ENCODE data around the gene TEX13A. TPM values are rescaled to one million over a fixed set of nuclear protein-coding genes. Genes with fewer than 3 reads are reported as not detected.

The TEX13A gene
- total and polyA plus RNA-seq, 2 of the 8 experiments (the other 6 are each of a cell fraction or from before 2014, with no cell fraction given), result not detected

DNA sequence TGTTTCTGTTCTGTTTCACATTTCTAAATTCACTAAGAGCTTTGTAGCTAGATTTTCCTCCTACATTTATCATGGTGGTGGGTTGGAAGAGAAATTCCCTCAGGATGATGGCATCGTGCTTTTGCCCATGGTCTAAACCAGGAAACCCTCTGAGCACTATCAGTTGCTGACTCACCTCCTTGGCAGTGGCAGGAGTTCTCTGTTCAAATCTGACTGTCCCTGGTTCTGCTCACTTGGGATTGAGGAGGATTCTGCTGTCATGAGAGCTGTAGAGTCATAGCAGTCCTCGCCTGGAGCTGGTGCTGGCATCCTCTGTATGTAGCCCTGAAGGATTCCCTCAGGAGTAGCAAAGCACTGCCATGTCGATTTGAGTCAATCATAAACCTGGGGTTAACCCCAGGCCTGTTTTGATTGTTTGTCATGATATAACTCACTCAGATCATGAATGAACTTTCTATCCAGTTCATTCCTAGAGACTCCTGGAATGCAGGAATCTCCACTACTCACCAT is 9.4 kb downstream of the TEX13A start:
- Histone ChIP-seq H4K8ac (ENCODE audit: extremely low read depth, insufficient read depth, low read length) (no peak overlapping the region), H4K91ac (replicated peaks; ENCODE audit: insufficient read length, low read length) (no peak overlapping the region), H3K79me2 (ENCODE audit: control insufficient read depth in 1 of 2, insufficient read depth in 2 of 2, low read length in 2 of 2) (no peaks in the 10 kb centered on the region), H2BK120ac (replicated peaks; ENCODE audit: low read depth, low read length) (no peak overlapping the region), H3K4ac (replicated peaks; ENCODE audit: insufficient read length, low read depth, low read length) (no peak overlapping the region), H3K36me3 (ENCODE audit: control insufficient read depth in 2 of 4, insufficient read depth in 4 of 4, low read length in 3 of 4) (no peaks in the 10 kb centered on the region), H3K18ac (ENCODE audit: extremely low read depth, low read length) (no peak overlapping the region), H4K20me1 (replicated peaks in 1 of 2; ENCODE audit: control insufficient read depth in 1 of 2, insufficient read depth in 2 of 2, low read length in 2 of 2) (no peaks in the 10 kb centered on the region), H3K9me3 (ENCODE audit: insufficient read depth in 2 of 2, low read depth in 1 of 2, low read length in 1 of 2) (no peaks in the 10 kb centered on the region), H3K23me2 (ENCODE audit: low read depth, low read length) (no peaks in the 10 kb centered on the region), H2AFZ (ENCODE audit: low read length) (no peak overlapping the region), H2BK5ac (ENCODE audit: low read depth, low read length) (no peak overlapping the region), H4K5ac (ENCODE audit: insufficient read length, low read depth, low read length) (no peak overlapping the region), H3K23ac (ENCODE audit: insufficient read length) (no peak overlapping the region), H2AK5ac (ENCODE audit: low read depth, low read length) (no peak overlapping the region), H3K27me3 (replicated peaks in 1 of 4; ENCODE audit: control insufficient read depth in 3 of 4, extremely low read depth in 1 of 4, insufficient read depth in 3 of 4, low read length in 3 of 4) (no peaks in the 10 kb centered on the region), H3K4me1 (replicated peaks in 1 of 4; ENCODE audit: control insufficient read depth in 3 of 4, insufficient read depth in 4 of 4, low read length in 3 of 4) (no peaks in the 10 kb centered on the region), H3K14ac (ENCODE audit: insufficient read length) (no peak overlapping the region), H3K27ac (ENCODE audit: low read depth, low read length) (no peak overlapping the region), H2BK12ac (ENCODE audit: low read depth, low read length) (no peak overlapping the region), H2BK20ac (ENCODE audit: low read length) (no peak overlapping the region), H3K4me3 (ENCODE audit: extremely low read depth in 1 of 4, insufficient read depth in 2 of 4, low read depth in 3 of 4, low read length in 4 of 4) (no peak overlapping the region), H2BK15ac (ENCODE audit: low read length) (no peak overlapping the region), H3K4me2 (ENCODE audit: insufficient read depth in 1 of 2, low read depth in 2 of 2, low read length in 2 of 2) (no peak overlapping the region), H3K9ac (replicated peaks in 1 of 4; ENCODE audit: extremely low read depth in 1 of 4, low read depth in 3 of 4, low read length in 3 of 4) (no peak overlapping the region), H3K56ac (replicated peaks; ENCODE audit: insufficient read length, low read depth, low read length) (no peak overlapping the region), H3K79me1 (ENCODE audit: low read depth, low read length) (no peaks in the 10 kb centered on the region)
- no peak for FAIRE-seq
- DNase-seq (ENCODE audit: low read depth in 1 of 2, low spot score in 2 of 2), result no peak
- ChIA-PET CTCF (ENCODE audit: partially characterized antibody) (interaction anchor here (1.2 to 1.5 kb wide), 2 partner anchors 14 to 19 kb away, joined by 4 read pairs; no protein-coding TSS in a partner anchor), POLR2A (ENCODE audit: partially characterized antibody) (no interaction called here)
- WGBS, 2 experiments (ENCODE audit: extremely low coverage in 1 of 2, insufficient coverage in 1 of 2, insufficient read length in 1 of 2, insufficient replicate concordance in 2 of 2, low coverage in 1 of 2, low lambda C conversion rate in 2 of 2, missing lambda C conversion rate in 1 of 2), result 93% methylated on average over 2 of the region's 3 CpGs; no CpG with 5 or more reads in 1 of the 2 experiments
- TF ChIP-seq PHF8 (conservative IDR thresholded peaks at IDR 0.05; ENCODE audit: low read depth, low read length) (no peak), SIRT6 (IDR thresholded peaks at IDR 0.05; ENCODE audit: low read length) (no peak), CHD2 (IDR thresholded peaks at IDR 0.05; ENCODE audit: low read length) (no peak), SP4 (IDR thresholded peaks at IDR 0.05; ENCODE audit: low read length) (no peak), CEBPB (IDR thresholded peaks at IDR 0.05; ENCODE audit: low read depth, low read length) (no peak), TEAD4 (IDR thresholded peaks at IDR 0.05; ENCODE audit: low read depth, low read length) (no peak), JUN (IDR thresholded peaks at IDR 0.05; ENCODE audit: low read depth, low read length) (no peak), CBX8 (IDR thresholded peaks at IDR 0.05; ENCODE audit: borderline replicate concordance, low read depth, low read length) (no peak), POU5F1 (IDR thresholded peaks at IDR 0.05; ENCODE audit: low read depth, low read length) (no peak), SP1 (IDR thresholded peaks at IDR 0.05; ENCODE audit: low read depth, low read length) (no peak), SP2 (IDR thresholded peaks at IDR 0.05; ENCODE audit: low read length) (no peak), FOSL1 (IDR thresholded peaks at IDR 0.05; ENCODE audit: insufficient read depth, low read depth, low read length) (no peak), KDM4A (IDR thresholded peaks at IDR 0.05; ENCODE audit: low read depth, low read length, severe bottlenecking) (no peak), TBP (IDR thresholded peaks at IDR 0.05; ENCODE audit: low read depth, low read length) (no peak)
- TF ChIP-seq, protein P1, sequence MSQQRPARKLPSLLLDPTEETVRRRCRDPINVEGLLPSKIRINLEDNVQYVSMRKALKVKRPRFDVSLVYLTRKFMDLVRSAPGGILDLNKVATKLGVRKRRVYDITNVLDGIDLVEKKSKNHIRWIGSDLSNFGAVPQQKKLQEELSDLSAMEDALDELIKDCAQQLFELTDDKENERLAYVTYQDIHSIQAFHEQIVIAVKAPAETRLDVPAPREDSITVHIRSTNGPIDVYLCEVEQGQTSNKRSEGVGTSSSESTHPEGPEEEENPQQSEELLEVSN (IDR thresholded peaks at IDR 0.05), result no peak

Data from H1 (cell line).